NCI-H774 (cell line): ENCODE results near the gene ARMC5.
A peak's percentile ranks its signal among the peaks of the same experiment; 100 is the strongest.
"Not testable (repeated sequence)": the region's sequence is repeated elsewhere in the genome, so short reads cannot be mapped to it uniquely, and the experiment has no call there.

Experiments used
- DNase-seq: peaks from one replicate; lab custom pipeline; 2025; lab: John Stamatoyannopoulos, UW

Gene ARMC5

GRCh38 chr16:31477220-31478216 lies 18.2 kb downstream of the ARMC5 start:
- no peak for DNase-seq

- no peak for DNase-seq
Measured at GRCh38 chr16:31478956-31479355, 19.7 kb downstream of the ARMC5 start.

GRCh38 chr16:31479751-31480150 lies 20.4 kb downstream of the ARMC5 start:
- no peak for DNase-seq

- DNase-seq, result no peak
Measured at GRCh38 chr16:31480851-31481536, 21.7 kb downstream of the ARMC5 start.

- DNase-seq, result no peak
Measured at GRCh38 chr16:31483081-31483480, 23.8 kb downstream of the ARMC5 start, which contains the start of gene SLC5A2. Gene SLC5A2 (plus strand): TSS chr16:31483123. CDS start chr16:31483137, 14 bp downstream.

GRCh38 chr16:31484048-31484447 lies 24.7 kb downstream of the ARMC5 start:
- not testable (repeated sequence) for DNase-seq

- DNase-seq, result no peak
Measured at GRCh38 chr16:31484491-31485171, 25.3 kb downstream of the ARMC5 start.

GRCh38 chr16:31485571-31485970 lies 26.3 kb downstream of the ARMC5 start:
- DNase-seq, result no peak

- DNase-seq, result no peak
Measured at GRCh38 chr16:31486045-31486444, 26.7 kb downstream of the ARMC5 start.

GRCh38 chr16:31487071-31487719 lies 27.9 kb downstream of the ARMC5 start:
- no peak for DNase-seq

GRCh38 chr16:31487720-31488467 lies 28.6 kb downstream of the ARMC5 start:
- DNase-seq, result peak; percentile 63

GRCh38 chr16:31488468-31489297 lies 29.4 kb downstream of the ARMC5 start:
- no peak for DNase-seq

GRCh38 chr16:31489298-31489564 lies 29.9 kb downstream of the ARMC5 start:
- DNase-seq, result no peak

GRCh38 chr16:31489616-31490584 lies 30.6 kb downstream of the ARMC5 start:
- no peak for DNase-seq

GRCh38 chr16:31491778-31492418 lies 32.6 kb downstream of the ARMC5 start:
- no peak for DNase-seq

- DNase-seq, result no peak
Measured at GRCh38 chr16:31493506-31494125, 34.3 kb downstream of the ARMC5 start.

- no peak for DNase-seq
Measured at GRCh38 chr16:31496670-31497069, 37.4 kb downstream of the ARMC5 start.

- no peak for DNase-seq
Measured at GRCh38 chr16:31498493-31498892, 39.2 kb downstream of the ARMC5 start.
